GM10266 (cell line): ENCODE results near the gene CNPY3.

Experiments
- DNase-seq: peaks from one replicate; pipeline ENCODE4 v3.0.0; 2012; ENCODE audit errors: extremely low spot score
- CTCF ChIP-seq: IDR thresholded peaks from 2 replicates; pipeline ENCODE4 v1.5.1; 2012; ENCODE audit warnings: mild to moderate bottlenecking, low read depth; ENCODE audit not compliant: control insufficient read depth, insufficient read depth; ENCODE audit errors: missing control alignments

CNPY3 gene

GRCh38 chr6:42970871-42971612, 41.8 kb downstream of the CNPY3 start:
- DNase-seq, result no peak
- TF ChIP-seq CTCF, result no peak

- no peak for TF ChIP-seq CTCF
- no peak for DNase-seq
These were observed 42.6 kb downstream of the CNPY3 start for GRCh38 chr6:42971746-42972327.

GRCh38 chr6:42973926-42974325, 44.6 kb downstream of the CNPY3 start:
- TF ChIP-seq CTCF, result no peak
- no peak for DNase-seq

GRCh38 chr6:42974919-42975505, 45.7 kb downstream of the CNPY3 start:
- TF ChIP-seq CTCF, result no peak
- no peak for DNase-seq

GRCh38 chr6:42978487-42978838, 49.2 kb downstream of the CNPY3 start:
- TF ChIP-seq CTCF, result no peak
- DNase-seq, result no peak

GRCh38 chr6:42978839-42979522, 49.7 kb downstream of the CNPY3 start, which contains the start of gene PEX6:
TSS of gene PEX6 (minus strand) at chr6:42979181. CDS start at chr6:42979150, 31 bp downstream.
- TF ChIP-seq CTCF, result no peak
- peak; percentile 95 for DNase-seq
